H1 (cell line): ENCODE results near the gene RASAL2. TPM values are rescaled to one million over a fixed set of nuclear protein-coding genes. Genes with fewer than 3 reads are reported as not detected.

ENCODE experiments used
- CTCF ChIA-PET: fragments of 300-600 bp; sonication (Branson Sonifier 250); formaldehyde crosslinking; loops from one replicate; lab custom pipeline; 2021; ENCODE audit not compliant: partially characterized antibody; lab: Charles Lee
- POLR2A ChIA-PET: fragments of 300-600 bp; sonication (Branson Sonifier 250); formaldehyde crosslinking; loops from one replicate; lab custom pipeline; 2021; ENCODE audit warnings: inconsistent platforms; ENCODE audit not compliant: partially characterized antibody; lab: Charles Lee
- DNase-seq, 2 experiments: peaks; one replicate each; pipeline versions ENCODE4 v3.0.0 to v3.0.0-alpha.2; 2010 to 2022; ENCODE audit warnings: low spot score in 2 of 2, low read depth in 1 of 2, mixed read lengths in 1 of 2
- FAIRE-seq: peaks from 2 replicates; lab custom pipeline; 2011; peaks lifted over from hg19 to GRCh38; lab: Jason Lieb, UNC
- H2AFZ ChIP-seq: 2 replicates; pipeline ENCODE4 v1.8.1; 2012; ENCODE audit warnings: low read length, inconsistent platforms
- H2AK5ac ChIP-seq: 2 replicates; pipeline ENCODE4 v1.6.1; 2013; ENCODE audit warnings: low read depth, low read length
- H2BK120ac ChIP-seq: replicated peaks from 2 replicates; pipeline ENCODE3; 2013; ENCODE audit warnings: low read depth, low read length, inconsistent platforms
- H2BK12ac ChIP-seq: 2 replicates; pipeline ENCODE4 v1.6.1; 2013; ENCODE audit warnings: low read depth, low read length
- H2BK15ac ChIP-seq: 2 replicates; pipeline ENCODE4 v1.6.1; 2013; ENCODE audit warnings: low read length
- H2BK20ac ChIP-seq: 2 replicates; pipeline ENCODE4 v1.6.1; 2013; ENCODE audit warnings: low read length
- H2BK5ac ChIP-seq: 2 replicates; pipeline ENCODE4 v1.6.1; 2013; ENCODE audit warnings: low read depth, low read length
- H3K14ac ChIP-seq: 2 replicates; pipeline ENCODE4 v1.6.1; 2013; ENCODE audit warnings: inconsistent platforms; ENCODE audit not compliant: insufficient read length
- H3K18ac ChIP-seq: 2 replicates; pipeline ENCODE4 v1.6.1; 2013; ENCODE audit warnings: low read length; ENCODE audit errors: extremely low read depth
- H3K23ac ChIP-seq: 2 replicates; pipeline ENCODE4 v1.6.1; 2013; ENCODE audit warnings: inconsistent platforms; ENCODE audit not compliant: insufficient read length
- H3K23me2 ChIP-seq: 2 replicates; pipeline ENCODE4 v1.6.1; 2013; ENCODE audit warnings: low read depth, low read length
- H3K27ac ChIP-seq: 2 replicates; pipeline ENCODE4 v1.6.1; 2011; ENCODE audit warnings: low read depth, low read length, inconsistent platforms
- H3K27me3 ChIP-seq, 4 experiments: replicated peaks in 1 of 4; 1 replicate in 1 of 4; 2 replicates in 3 of 4; pipeline versions ENCODE4 v1.6.1 to v1.8.1; 2011 to 2013; ENCODE audit warnings: low read length in 3 of 4, mild to moderate bottlenecking in 3 of 4, inconsistent platforms in 2 of 4, mixed read lengths in 2 of 4, moderate library complexity in 1 of 4; ENCODE audit not compliant: control insufficient read depth in 3 of 4, insufficient read depth in 3 of 4; ENCODE audit errors: extremely low read depth in 1 of 4
- H3K36me3 ChIP-seq, 4 experiments: 2 replicates each; pipeline versions ENCODE4 v1.6.1 to v1.8.1; 2011 to 2013; ENCODE audit warnings: mild to moderate bottlenecking in 4 of 4, low read length in 3 of 4, moderate library complexity in 2 of 4, control low read depth in 1 of 4, inconsistent platforms in 1 of 4; ENCODE audit not compliant: insufficient read depth in 4 of 4, control insufficient read depth in 2 of 4
- H3K4ac ChIP-seq: replicated peaks from 2 replicates; pipeline ENCODE3; 2013; ENCODE audit warnings: low read length, low read depth, mixed read lengths, inconsistent platforms; ENCODE audit not compliant: insufficient read length
- H3K4me1 ChIP-seq, 4 experiments: replicated peaks in 1 of 4; 1 replicate in 1 of 4; 2 replicates in 3 of 4; pipeline versions ENCODE4 v1.6.1 to v1.8.1; 2011 to 2013; ENCODE audit warnings: low read length in 3 of 4, inconsistent platforms in 2 of 4, mixed read lengths in 1 of 4; ENCODE audit not compliant: insufficient read depth in 4 of 4, control insufficient read depth in 3 of 4
- H3K4me2 ChIP-seq, 2 experiments: 2 replicates each; pipeline versions ENCODE4 v1.6.1 to v1.8.1; 2011 to 2013; ENCODE audit warnings: low read depth in 2 of 2, low read length in 2 of 2, control low read depth in 1 of 2, inconsistent platforms in 1 of 2, mild to moderate bottlenecking in 1 of 2; ENCODE audit not compliant: insufficient read depth in 1 of 2
- H3K4me3 ChIP-seq, 4 experiments: fragments of 200-600, 300-600 bp in 1 of 4; sonication (generic), shearing (Covaris generic), sonication (Bioruptor Twin) in 1 of 4; 2 replicates each; pipeline versions ENCODE4 v1.5.1 to v1.8.1; 2011 to 2016; ENCODE audit warnings: low read length in 4 of 4, low read depth in 3 of 4, control low read depth in 2 of 4, inconsistent platforms in 2 of 4, mild to moderate bottlenecking in 2 of 4, mixed read lengths in 1 of 4, moderate library complexity in 1 of 4; ENCODE audit not compliant: insufficient read depth in 2 of 4; ENCODE audit errors: extremely low read depth in 1 of 4
- H3K56ac ChIP-seq: replicated peaks from 2 replicates; pipeline ENCODE3; 2013; ENCODE audit warnings: low read depth, mild to moderate bottlenecking, mixed read lengths, low read length, inconsistent platforms; ENCODE audit not compliant: insufficient read length
- H3K79me1 ChIP-seq: 2 replicates; pipeline ENCODE4 v1.6.1; 2013; ENCODE audit warnings: low read depth, low read length, control low read depth
- H3K79me2 ChIP-seq, 2 experiments: 2 replicates each; pipeline versions ENCODE4 v1.6.1 to v1.8.1; 2012 to 2013; ENCODE audit warnings: low read length in 2 of 2, mild to moderate bottlenecking in 2 of 2, inconsistent platforms in 1 of 2; ENCODE audit not compliant: insufficient read depth in 2 of 2, control insufficient read depth in 1 of 2
- H3K9ac ChIP-seq, 4 experiments: replicated peaks in 1 of 4; 1 replicate in 1 of 4; 2 replicates in 3 of 4; pipeline versions ENCODE4 v1.6.1 to v1.8.1; 2011 to 2013; ENCODE audit warnings: low read depth in 3 of 4, low read length in 3 of 4, control low read depth in 2 of 4, mild to moderate bottlenecking in 2 of 4, moderate library complexity in 2 of 4, inconsistent platforms in 1 of 4; ENCODE audit errors: extremely low read depth in 1 of 4
- H3K9me3 ChIP-seq, 2 experiments: 2 replicates each; pipeline versions ENCODE4 v1.6.1 to v1.8.1; 2012 to 2013; ENCODE audit warnings: mild to moderate bottlenecking in 2 of 2, moderate library complexity in 2 of 2, control low read depth in 1 of 2, inconsistent platforms in 1 of 2, low read depth in 1 of 2, low read length in 1 of 2, mixed read lengths in 1 of 2; ENCODE audit not compliant: insufficient read depth in 2 of 2
- H4K20me1 ChIP-seq, 2 experiments: replicated peaks in 1 of 2; 2 replicates each; pipeline versions ENCODE3 to v1.8.1; 2011 to 2013; ENCODE audit warnings: inconsistent platforms in 2 of 2, low read length in 2 of 2, mild to moderate bottlenecking in 1 of 2; ENCODE audit not compliant: insufficient read depth in 2 of 2, control insufficient read depth in 1 of 2
- H4K5ac ChIP-seq: 2 replicates; pipeline ENCODE4 v1.6.1; 2013; ENCODE audit warnings: low read length, low read depth, mixed read lengths, inconsistent platforms; ENCODE audit not compliant: insufficient read length
- H4K8ac ChIP-seq: 2 replicates; pipeline ENCODE4 v1.8.0; 2013; ENCODE audit warnings: mild to moderate bottlenecking, moderate library complexity, low read length, inconsistent platforms; ENCODE audit not compliant: insufficient read depth; ENCODE audit errors: extremely low read depth
- H4K91ac ChIP-seq: replicated peaks from 2 replicates; pipeline ENCODE3; 2013; ENCODE audit warnings: low read length, mixed read lengths, inconsistent platforms; ENCODE audit not compliant: insufficient read length
- CBX8 ChIP-seq: fragments of 300-800, 300-1000 bp; sonication (generic); IDR thresholded peaks from 2 replicates; pipeline ENCODE4 v1.7.1; 2016; ENCODE audit warnings: low read depth, low read length, borderline replicate concordance
- CHD2 ChIP-seq: IDR thresholded peaks from 2 replicates; pipeline ENCODE4 v1.6.1; 2012; ENCODE audit warnings: low read length, improper control_type of control experiment
- GTF2F1 ChIP-seq: IDR thresholded peaks from 2 replicates; pipeline ENCODE4 v1.6.1; 2012; ENCODE audit warnings: low read depth, low read length, improper control_type of control experiment, borderline replicate concordance
- HDAC2 ChIP-seq, 2 experiments: fragments of 300-600 bp in 1 of 2; sonication (generic) in 1 of 2; IDR thresholded peaks; 2 replicates each; pipeline ENCODE4 v1.6.1; 2011 to 2012; ENCODE audit warnings: low read depth in 2 of 2, low read length in 2 of 2, mild to moderate bottlenecking in 2 of 2, moderate library complexity in 2 of 2, borderline replicate concordance in 1 of 2, inconsistent platforms in 1 of 2
- HDAC6 ChIP-seq: IDR thresholded peaks from one replicate; pipeline ENCODE4 v1.7.1; 2012; ENCODE audit warnings: low read depth, mild to moderate bottlenecking, inconsistent platforms, low read length, moderate library complexity
- NRF1 ChIP-seq: IDR thresholded peaks from 2 replicates; pipeline ENCODE4 v1.6.1; 2011; ENCODE audit warnings: mild to moderate bottlenecking, low read depth, low read length, improper control_type of control experiment
- POLR2A ChIP-seq, 2 experiments: IDR thresholded peaks; 1 replicate in 1 of 2; 2 replicates in 1 of 2; pipeline ENCODE4 v1.6.1; 2011; ENCODE audit warnings: low read depth in 2 of 2, low read length in 2 of 2, mild to moderate bottlenecking in 2 of 2; ENCODE audit errors: control extremely low read depth in 1 of 2
- POLR2AphosphoS5 ChIP-seq: IDR thresholded peaks from 2 replicates; pipeline ENCODE4 v1.6.1; 2011; ENCODE audit warnings: low read depth, low read length
- RAD21 ChIP-seq, 2 experiments: IDR thresholded peaks in 1 of 2; conservative IDR thresholded peaks in 1 of 2; 2 replicates each; pipeline ENCODE4 v1.6.1; 2011; ENCODE audit warnings: low read depth in 2 of 2, low read length in 2 of 2, improper control_type of control experiment in 1 of 2, inconsistent platforms in 1 of 2, mild to moderate bottlenecking in 1 of 2, moderate library complexity in 1 of 2
- TAF1 ChIP-seq: IDR thresholded peaks from 2 replicates; pipeline ENCODE4 v1.6.1; 2011; ENCODE audit warnings: mild to moderate bottlenecking, low read depth, low read length
- TEAD4 ChIP-seq: IDR thresholded peaks from 2 replicates; pipeline ENCODE4 v1.6.1; 2012; ENCODE audit warnings: low read depth, low read length, inconsistent platforms, mixed read lengths
- WGBS, 2 experiments: shearing (Covaris generic) in 1 of 2; methylation state at CpG; one replicate each; pipeline versions ENCODE4 v1.1.6 to v1.1.7; 2013 to 2015; ENCODE audit warnings: low lambda C conversion rate in 2 of 2, mixed read lengths in 2 of 2, inconsistent platforms in 1 of 2, low coverage in 1 of 2, missing lambda C conversion rate in 1 of 2; ENCODE audit not compliant: insufficient replicate concordance in 2 of 2, insufficient coverage in 1 of 2, insufficient read length in 1 of 2; ENCODE audit errors: extremely low coverage in 1 of 2, missing lambda C conversion rate in 1 of 2; 5-methylcytosine and 5-hydroxymethylcytosine counted together
- polyA plus RNA-seq, 7 experiments: library from polyadenylated mRNA; depleted of rRNA in 3 of 7; stranded (reverse) in 5 of 7; unstranded in 2 of 7; fragments of >200 nt in 5 of 7; fragments of 200-250 nt in 2 of 7; gene quantifications; 1 replicate in 5 of 7; 2 replicates in 1 of 7; 4 replicates in 1 of 7; pipeline versions ENCODE4 v1.2.1 to v1.2.3, GENCODE V29; 2011 to 2013; ENCODE audit warnings: missing spikeins in 2 of 7, mixed read lengths in 2 of 7
- total RNA-seq: library from RNA; stranded (reverse); fragmentation: NEBNext Ultra II Directional; extraction: Animal tissue kit (Norgen Biotek cat#: 25700); gene quantifications from 2 replicates; pipeline ENCODE4 v1.2.1, GENCODE V29; 2021
- TF ChIP-seq, protein P1 (sequence below): IDR thresholded peaks from 2 replicates; pipeline ENCODE4 v1.6.1; 2012; ENCODE audit warnings: inconsistent platforms
- TF ChIP-seq, protein P2 (sequence below): IDR thresholded peaks from 2 replicates; pipeline ENCODE4 v1.6.1; 2012; ENCODE audit warnings: inconsistent platforms

Gene RASAL2
- total and polyA plus RNA-seq, 2 of the 8 experiments (the other 6 are each of a cell fraction or from before 2014, with no cell fraction given): 15.9 to 32.5 TPM

DNA sequence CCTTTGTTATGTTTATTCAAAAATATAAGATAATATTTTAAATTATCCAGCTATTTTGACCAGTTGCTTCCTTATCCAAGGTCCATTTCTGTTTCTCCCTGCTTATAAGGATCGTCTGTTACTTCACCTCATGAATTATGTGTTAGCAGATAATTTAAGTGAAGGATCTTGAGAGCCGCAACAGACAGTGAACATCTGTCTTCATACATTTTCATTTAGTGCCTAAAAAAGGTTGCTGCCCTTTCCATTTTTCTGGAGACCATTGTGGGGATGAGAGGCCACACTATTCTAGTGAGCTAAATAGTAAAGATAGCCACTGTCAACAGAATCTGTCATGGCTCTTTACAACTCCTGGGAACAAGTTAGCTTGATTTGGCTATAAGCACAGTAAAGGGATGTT is 248.8 kb downstream of the RASAL2 start:
- Histone ChIP-seq H2BK5ac (no peak overlapping the region), H3K4me1 (peaks cover 0 to 17% (median 11%) of the 10 kb centered on the region in 4 experiments; a peak in 4 of 7 replicates), H4K5ac (no peak overlapping the region), H3K23ac (no peak overlapping the region), H3K23me2 (no peaks in the 10 kb centered on the region), H2BK120ac (no peak overlapping the region), H3K9ac (no peak overlapping the region; a peak in 1 of 7 replicates), H2AK5ac (no peak overlapping the region), H3K18ac (no peak overlapping the region), H2BK20ac (no peak overlapping the region), H2BK15ac (no peak overlapping the region), H3K4me3 (peak overlapping the region in 1 of 4 experiments; percentile 10; a peak in 1 of 8 replicates), H3K79me1 (no peaks in the 10 kb centered on the region), H4K20me1 (no peaks in the 10 kb centered on the region), H3K14ac (no peak overlapping the region), H4K8ac (no peak overlapping the region), H2AFZ (no peak overlapping the region), H3K4ac (peak overlapping the region; percentile 36), H2BK12ac (no peak overlapping the region), H3K27me3 (no peaks in the 10 kb centered on the region), H3K56ac (no peak overlapping the region), H3K36me3 (no peaks in the 10 kb centered on the region), H3K4me2 (peak overlapping the region in 1 of 2 experiments; percentile 23; a peak in 2 of 4 replicates), H3K27ac (no peak overlapping the region), H4K91ac (no peak overlapping the region), H3K79me2 (peaks cover 0 to 66% of the 10 kb centered on the region in 2 experiments; a peak in 2 of 4 replicates), H3K9me3 (no peaks in the 10 kb centered on the region)
- ChIA-PET POLR2A (interaction anchor here (0.6 to 0.9 kb wide), 3 partner anchors 22 to 119 kb away, joined by 3 to 6 read pairs (median 3); no protein-coding TSS in a partner anchor), CTCF (interaction anchor here (0.7 to 6.5 kb wide), 10 partner anchors 11 to 191 kb away, joined by 3 to 50 read pairs (median 4); no protein-coding TSS in a partner anchor)
- 80% methylated on average over 2 of the region's 2 CpGs; no CpG with 5 or more reads in 1 of the 2 experiments for WGBS, 2 experiments
- no peak for FAIRE-seq
- no peak for DNase-seq
- TF ChIP-seq TEAD4 (no peak), GTF2F1 (no peak), TAF1 (no peak), POLR2AphosphoS5 (no peak), RAD21 (IDR thresholded peaks at IDR 0.05 in 1 of 2, conservative IDR thresholded peaks at IDR 0.05 in 1 of 2; ENCODE audit: low read depth in 2 of 2, low read length in 2 of 2) (no peak), HDAC2 (IDR thresholded peaks at IDR 0.05; ENCODE audit: borderline replicate concordance in 1 of 2, low read depth in 2 of 2, low read length in 2 of 2) (no peak), NRF1 (no peak), HDAC6 (no peak), CBX8 (no peak), POLR2A (IDR thresholded peaks at IDR 0.05; ENCODE audit: control extremely low read depth in 1 of 2, low read depth in 2 of 2, low read length in 2 of 2) (no peak), CHD2 (no peak)
- TF ChIP-seq, protein P1, sequence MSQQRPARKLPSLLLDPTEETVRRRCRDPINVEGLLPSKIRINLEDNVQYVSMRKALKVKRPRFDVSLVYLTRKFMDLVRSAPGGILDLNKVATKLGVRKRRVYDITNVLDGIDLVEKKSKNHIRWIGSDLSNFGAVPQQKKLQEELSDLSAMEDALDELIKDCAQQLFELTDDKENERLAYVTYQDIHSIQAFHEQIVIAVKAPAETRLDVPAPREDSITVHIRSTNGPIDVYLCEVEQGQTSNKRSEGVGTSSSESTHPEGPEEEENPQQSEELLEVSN: no peak
- TF ChIP-seq, protein P2, sequence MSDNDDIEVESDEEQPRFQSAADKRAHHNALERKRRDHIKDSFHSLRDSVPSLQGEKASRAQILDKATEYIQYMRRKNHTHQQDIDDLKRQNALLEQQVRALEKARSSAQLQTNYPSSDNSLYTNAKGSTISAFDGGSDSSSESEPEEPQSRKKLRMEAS: no peak
